Neural cell (in vitro differentiated cells): ENCODE measurements around the gene ARSB.

Source experiments
- EP300 ChIP-seq: fragments of 450-650 bp; conservative IDR thresholded peaks from 2 replicates; pipeline ENCODE4 v1.6.1; 2014; ENCODE audit warnings: antibody characterized with exemption, mild to moderate bottlenecking, moderate library complexity; ENCODE audit not compliant: poor library complexity, severe bottlenecking
- MXI1 ChIP-seq: fragments of 450-650 bp; conservative IDR thresholded peaks from 2 replicates; pipeline ENCODE4 v1.6.1; 2014; ENCODE audit warnings: antibody characterized with exemption, mild to moderate bottlenecking; ENCODE audit not compliant: poor library complexity, severe bottlenecking
- POLR2AphosphoS5 ChIP-seq: IDR thresholded peaks from 2 replicates; pipeline ENCODE4 v1.6.1; 2012
- RAD21 ChIP-seq: fragments of 450-650 bp; conservative IDR thresholded peaks from 2 replicates; pipeline ENCODE4 v1.6.1; 2014; ENCODE audit warnings: antibody characterized with exemption, mild to moderate bottlenecking, moderate library complexity
- TF ChIP-seq, protein P1 (sequence below): fragments of 450-650 bp; IDR thresholded peaks from 2 replicates; pipeline ENCODE4 v1.5.1; 2014; ENCODE audit warnings: antibody characterized with exemption, mild to moderate bottlenecking, moderate library complexity; ENCODE audit not compliant: poor library complexity, severe bottlenecking

DNA sequence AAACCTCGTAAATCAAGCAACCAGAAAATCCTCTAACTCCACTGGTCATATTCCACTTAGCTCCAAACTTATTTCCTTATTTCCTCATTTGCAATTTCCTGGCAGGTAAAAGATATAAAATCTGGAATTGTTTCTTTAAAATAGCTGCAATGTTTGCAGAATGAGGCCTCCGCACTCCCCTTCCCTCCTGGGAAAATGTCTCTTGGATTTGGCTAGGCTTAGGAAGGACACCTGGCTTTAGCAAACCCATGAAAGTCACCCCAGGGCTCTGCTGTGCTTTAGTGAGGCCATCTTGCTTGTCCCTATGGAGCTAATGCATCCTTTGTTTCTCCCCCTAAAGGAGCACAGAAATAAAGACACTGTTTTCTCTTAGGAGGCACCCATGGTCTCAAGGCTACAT is 10.5 kb downstream of the ARSB start:
- TF ChIP-seq, protein P1, sequence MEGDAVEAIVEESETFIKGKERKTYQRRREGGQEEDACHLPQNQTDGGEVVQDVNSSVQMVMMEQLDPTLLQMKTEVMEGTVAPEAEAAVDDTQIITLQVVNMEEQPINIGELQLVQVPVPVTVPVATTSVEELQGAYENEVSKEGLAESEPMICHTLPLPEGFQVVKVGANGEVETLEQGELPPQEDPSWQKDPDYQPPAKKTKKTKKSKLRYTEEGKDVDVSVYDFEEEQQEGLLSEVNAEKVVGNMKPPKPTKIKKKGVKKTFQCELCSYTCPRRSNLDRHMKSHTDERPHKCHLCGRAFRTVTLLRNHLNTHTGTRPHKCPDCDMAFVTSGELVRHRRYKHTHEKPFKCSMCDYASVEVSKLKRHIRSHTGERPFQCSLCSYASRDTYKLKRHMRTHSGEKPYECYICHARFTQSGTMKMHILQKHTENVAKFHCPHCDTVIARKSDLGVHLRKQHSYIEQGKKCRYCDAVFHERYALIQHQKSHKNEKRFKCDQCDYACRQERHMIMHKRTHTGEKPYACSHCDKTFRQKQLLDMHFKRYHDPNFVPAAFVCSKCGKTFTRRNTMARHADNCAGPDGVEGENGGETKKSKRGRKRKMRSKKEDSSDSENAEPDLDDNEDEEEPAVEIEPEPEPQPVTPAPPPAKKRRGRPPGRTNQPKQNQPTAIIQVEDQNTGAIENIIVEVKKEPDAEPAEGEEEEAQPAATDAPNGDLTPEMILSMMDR: no peak
- no peak for TF ChIP-seq POLR2AphosphoS5
- no peak for TF ChIP-seq RAD21
- no peak for TF ChIP-seq EP300
- no peak for TF ChIP-seq MXI1
